ENCODE data around the gene SETD5. TPM values are rescaled to one million over a fixed set of nuclear protein-coding genes. Genes with fewer than 3 reads are reported as not detected.

The SETD5 gene
- total RNA-seq, 4 donors from 2014 or later: 84.0 to 158 (median 114) TPM

DNA sequence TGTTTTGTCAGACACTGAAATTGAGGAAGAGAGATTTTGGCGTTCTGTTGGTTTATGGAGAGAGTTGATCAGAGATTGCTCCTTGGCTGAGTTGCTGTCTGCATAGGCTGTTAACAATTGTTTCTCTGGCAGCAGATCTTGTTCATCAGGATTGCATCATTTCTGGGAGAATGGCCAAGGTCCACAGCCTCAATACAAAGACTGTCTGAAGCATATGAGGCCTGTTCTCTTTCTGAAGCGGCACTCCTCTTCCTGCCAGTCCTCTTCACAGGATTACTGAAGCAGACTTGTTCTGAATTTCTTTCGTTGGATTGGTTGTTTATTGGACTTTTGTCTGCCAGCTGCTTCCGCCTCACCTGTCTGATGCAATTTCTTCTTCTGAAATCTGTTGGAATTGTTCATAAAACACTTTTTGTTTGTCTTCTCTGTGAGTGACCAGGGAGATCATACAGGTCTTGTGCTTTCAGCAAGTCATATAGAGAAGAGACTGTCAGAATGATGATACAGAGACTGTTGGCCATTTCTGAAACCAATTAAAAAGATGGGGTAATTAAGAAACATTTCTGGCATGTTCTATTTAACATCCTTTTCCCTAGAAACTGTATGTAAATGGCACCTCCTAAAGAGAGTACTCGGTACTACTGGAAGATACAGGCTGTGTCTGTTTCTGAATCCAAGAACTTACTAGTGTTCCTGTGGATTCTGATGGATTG, 25.5 kb downstream of the SETD5 start:
- intact Hi-C loops (cut with DNase I): loop anchor here (10.0 kb wide), 1 partner anchor 58 kb away; the partner anchor contains the start of gene THUMPD3
- H3K4me1 ChIP-seq: peaks cover 28 to 43% of the 10 kb centered on the region in 2 donors
- WGBS, 2 donors: 9 to 12% methylated on average over 5 of the region's 5 CpGs
- H3K27ac ChIP-seq: peak overlapping the region; percentile 64 to 79 (median 65)
- H3K27me3 ChIP-seq: no peaks in the 10 kb centered on the region
- no peaks in the 10 kb centered on the region for H3K9me3 ChIP-seq
- H3K4me3 ChIP-seq (replicated peaks in 1 of 3): no peak overlapping the region
- H3K36me3 ChIP-seq: peaks cover 12 to 15% of the 10 kb centered on the region in 2 donors
- TF ChIP-seq POLR2A (IDR thresholded peaks at IDR 0.05) (peak in 1 of 2 donors; percentile 67), CTCF (IDR thresholded peaks at IDR 0.05) (peak in 4 of 6 experiments; percentile 29 to 54 (median 42))
- peak; percentile 89 to 92 for DNase-seq

- Histone ChIP-seq H3K4me1 (peaks cover 7 to 10% of the 10 kb centered on the region in 2 donors), H3K27ac (peak overlapping the region in 1 of 3 donors; percentile 14), H3K36me3 (peaks cover 43 to 59% of the 10 kb centered on the region in 2 donors), H3K9me3 (no peaks in the 10 kb centered on the region), H3K4me3 (replicated peaks in 1 of 3) (no peak overlapping the region), H3K27me3 (no peaks in the 10 kb centered on the region)
- no peak for DNase-seq
- TF ChIP-seq POLR2A (IDR thresholded peaks at IDR 0.05) (no peak), CTCF (IDR thresholded peaks at IDR 0.05) (no peak)
- intact Hi-C loops (cut with DNase I): loop anchor here (10.0 kb wide), 1 partner anchor 64 kb away; the partner anchor contains the start of gene THUMPD3
Measured at GRCh38 chr3:9428411-9428810, 31.0 kb downstream of the SETD5 start.

- no peak for DNase-seq
- Histone ChIP-seq H3K9me3 (no peaks in the 10 kb centered on the region), H3K27ac (no peak overlapping the region), H3K4me3 (replicated peaks in 1 of 3) (no peak overlapping the region), H3K27me3 (no peaks in the 10 kb centered on the region), H3K36me3 (peaks cover 67 to 82% of the 10 kb centered on the region in 2 donors), H3K4me1 (no peaks in the 10 kb centered on the region)
- 96 to 99% methylated on average over 3 of the region's 3 CpGs for WGBS, 2 donors
- TF ChIP-seq POLR2A (IDR thresholded peaks at IDR 0.05): no peak
- TF ChIP-seq CTCF (IDR thresholded peaks at IDR 0.05): no peak
- intact Hi-C loops (cut with DNase I): no loop called here
Measured at GRCh38 chr3:9430733-9431132, 33.3 kb downstream of the SETD5 start.

DNA sequence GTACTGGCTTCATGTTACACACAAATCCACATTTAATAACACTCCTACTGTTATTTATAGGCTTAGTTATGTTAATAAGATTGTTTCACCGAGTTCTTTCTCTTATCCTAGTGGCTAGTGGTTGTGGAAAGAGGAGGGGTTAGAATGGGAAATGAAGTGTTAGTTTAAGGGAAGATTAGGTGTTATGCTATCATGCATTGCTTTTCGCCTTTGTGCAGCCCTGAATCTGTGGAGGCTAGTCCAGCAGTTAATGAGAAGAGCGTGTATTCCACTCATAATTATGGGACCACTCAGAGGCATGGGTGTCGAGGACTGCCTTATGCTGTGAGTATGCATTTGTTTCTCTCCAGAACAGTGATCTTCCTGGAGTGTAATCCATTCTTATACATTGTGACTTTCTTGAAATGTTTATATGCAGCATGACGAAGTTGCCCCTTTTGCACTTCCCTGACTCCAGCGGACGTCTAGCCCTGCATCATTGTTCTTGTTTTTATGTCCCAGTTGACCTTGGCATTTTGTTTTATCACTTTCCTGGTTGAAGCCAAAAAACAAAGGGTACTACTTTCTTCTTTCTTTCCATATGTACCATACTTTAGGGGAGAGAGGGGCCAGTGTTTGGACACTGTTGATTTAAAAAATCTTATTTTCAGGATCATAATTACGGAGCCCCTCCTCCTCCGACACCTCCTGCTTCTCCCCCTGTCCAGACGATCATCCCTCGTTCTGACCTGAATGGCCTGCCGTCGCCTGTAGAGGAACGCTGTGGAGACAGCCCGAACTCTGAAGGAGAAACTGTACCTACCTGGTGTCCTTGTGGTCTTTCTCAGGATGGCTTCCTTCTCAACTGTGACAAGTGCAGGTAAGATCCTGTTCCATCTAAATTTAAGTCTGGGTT, 36.5 kb downstream of the SETD5 start:
- Histone ChIP-seq H3K36me3 (peaks cover 69 to 95% of the 10 kb centered on the region in 2 donors), H3K4me1 (no peaks in the 10 kb centered on the region), H3K9me3 (no peaks in the 10 kb centered on the region), H3K27ac (no peak overlapping the region), H3K27me3 (no peaks in the 10 kb centered on the region), H3K4me3 (replicated peaks in 1 of 3) (no peak overlapping the region)
- DNase-seq: no peak
- 93 to 94% methylated on average over 15 of the region's 15 CpGs for WGBS, 2 donors
- no peak for TF ChIP-seq POLR2A (IDR thresholded peaks at IDR 0.05)
- no peak for TF ChIP-seq CTCF (IDR thresholded peaks at IDR 0.05)
- intact Hi-C loops (cut with DNase I): no loop called here
